Cardiac fibroblast (primary cell): ENCODE data around the gene RBM28.
A peak's percentile ranks its signal among the peaks of the same experiment; 100 is the strongest.

ENCODE experiments used
- DNase-seq, 2 donors: peaks; one replicate each; pipeline versions ENCODE4 v3.0.0 to v3.0.0-alpha.2; 2010; ENCODE audit warnings: low read depth in 2 of 2
- H3K4me3 ChIP-seq, 2 donors: replicated peaks in 1 of 2; 1 replicate in 1 of 2; 2 replicates in 1 of 2; pipeline ENCODE4 v1.5.1; 2011; ENCODE audit warnings: low read depth in 2 of 2, low read length in 2 of 2, mild to moderate bottlenecking in 2 of 2, moderate library complexity in 1 of 2
- TF ChIP-seq, protein P1 (sequence below): IDR thresholded peaks from one replicate; pipeline ENCODE4 v1.5.1; 2011; ENCODE audit warnings: low read depth, mild to moderate bottlenecking, low read length, inconsistent platforms

RBM28 gene

DNA sequence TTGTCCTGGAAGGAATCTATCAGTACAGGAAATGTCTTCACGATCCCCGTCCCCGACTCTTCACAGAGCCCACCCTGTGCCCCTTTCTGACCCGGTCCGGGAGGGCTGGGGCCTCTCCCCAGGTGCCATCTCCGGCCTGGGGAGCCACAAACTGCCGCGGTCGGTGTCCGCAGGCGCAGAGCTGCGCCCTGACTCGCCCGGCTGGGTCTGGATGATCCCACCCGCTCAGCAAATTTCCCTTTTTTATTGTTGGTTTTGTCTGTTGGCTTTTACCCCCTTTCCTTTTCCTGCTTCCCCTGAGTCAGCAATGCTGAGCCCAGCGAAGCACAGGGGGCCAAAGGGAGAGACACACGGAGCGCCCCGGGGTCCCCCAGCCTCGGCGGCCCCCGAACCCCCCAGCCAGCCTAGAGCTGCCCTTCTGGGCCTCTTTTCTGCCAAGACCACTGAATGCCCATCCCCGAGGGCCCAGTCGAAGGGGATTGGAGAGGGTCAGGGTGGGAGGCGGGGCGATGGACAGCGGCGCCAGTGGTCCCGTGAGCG, 71.7 kb downstream of the RBM28 start:
- H3K4me3 ChIP-seq: peak overlapping the region in 1 of 2 donors; percentile 33
- TF ChIP-seq, protein P1, sequence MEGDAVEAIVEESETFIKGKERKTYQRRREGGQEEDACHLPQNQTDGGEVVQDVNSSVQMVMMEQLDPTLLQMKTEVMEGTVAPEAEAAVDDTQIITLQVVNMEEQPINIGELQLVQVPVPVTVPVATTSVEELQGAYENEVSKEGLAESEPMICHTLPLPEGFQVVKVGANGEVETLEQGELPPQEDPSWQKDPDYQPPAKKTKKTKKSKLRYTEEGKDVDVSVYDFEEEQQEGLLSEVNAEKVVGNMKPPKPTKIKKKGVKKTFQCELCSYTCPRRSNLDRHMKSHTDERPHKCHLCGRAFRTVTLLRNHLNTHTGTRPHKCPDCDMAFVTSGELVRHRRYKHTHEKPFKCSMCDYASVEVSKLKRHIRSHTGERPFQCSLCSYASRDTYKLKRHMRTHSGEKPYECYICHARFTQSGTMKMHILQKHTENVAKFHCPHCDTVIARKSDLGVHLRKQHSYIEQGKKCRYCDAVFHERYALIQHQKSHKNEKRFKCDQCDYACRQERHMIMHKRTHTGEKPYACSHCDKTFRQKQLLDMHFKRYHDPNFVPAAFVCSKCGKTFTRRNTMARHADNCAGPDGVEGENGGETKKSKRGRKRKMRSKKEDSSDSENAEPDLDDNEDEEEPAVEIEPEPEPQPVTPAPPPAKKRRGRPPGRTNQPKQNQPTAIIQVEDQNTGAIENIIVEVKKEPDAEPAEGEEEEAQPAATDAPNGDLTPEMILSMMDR: no peak
- DNase-seq: no peak

DNA sequence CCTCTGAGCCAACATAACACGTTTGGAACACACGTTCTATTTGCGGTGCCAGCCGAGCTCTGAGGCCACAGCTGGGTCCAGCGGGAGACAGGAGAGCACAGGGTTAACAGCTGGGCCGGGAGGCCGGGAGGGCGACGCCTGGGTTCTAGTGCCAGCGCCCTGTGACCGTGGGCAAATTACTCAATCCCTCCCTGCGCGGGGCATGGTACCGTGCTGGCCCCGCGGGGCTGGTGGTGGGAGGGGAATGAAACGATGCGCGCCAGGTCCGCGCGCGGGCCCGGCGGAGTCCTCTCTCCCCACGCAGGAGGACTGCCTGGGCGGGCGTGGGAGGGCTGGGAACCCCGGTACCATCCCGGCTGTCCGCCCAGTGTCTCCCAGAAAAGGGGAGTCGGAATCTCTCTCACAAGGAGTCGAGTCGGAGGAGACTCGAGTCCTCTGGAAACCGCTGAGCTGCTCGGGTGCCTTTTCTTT, 72.2 kb downstream of the RBM28 start:
- TF ChIP-seq, protein P1: no peak
- peak overlapping the region; percentile 33 to 37 for H3K4me3 ChIP-seq
- no peak for DNase-seq

DNA sequence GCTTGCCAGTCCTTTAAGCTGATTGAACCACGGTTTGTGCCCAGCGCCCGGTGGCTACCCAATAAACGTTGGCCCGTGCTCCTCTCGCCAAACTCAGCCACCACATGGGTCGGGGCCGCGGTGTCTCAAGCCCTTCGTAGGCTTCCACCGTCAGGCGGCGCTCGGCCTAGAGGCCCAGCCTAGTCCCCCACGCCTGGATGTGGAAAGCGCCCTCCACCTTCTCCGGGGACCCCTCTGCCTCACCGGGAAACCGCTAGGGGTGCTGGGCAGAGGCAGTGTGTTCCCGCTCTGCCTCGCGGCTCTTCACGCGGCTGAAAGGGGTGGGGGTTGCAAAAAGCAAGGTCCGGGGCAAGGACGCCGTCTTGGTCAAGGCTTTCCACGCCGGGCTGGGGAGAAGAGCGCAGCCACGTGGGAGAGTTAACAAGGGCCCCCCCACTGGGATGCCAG, 72.9 kb downstream of the RBM28 start:
- TF ChIP-seq, protein P1: peak; percentile 13
- no peak for DNase-seq
- H3K4me3 ChIP-seq: no peak overlapping the region

DNA sequence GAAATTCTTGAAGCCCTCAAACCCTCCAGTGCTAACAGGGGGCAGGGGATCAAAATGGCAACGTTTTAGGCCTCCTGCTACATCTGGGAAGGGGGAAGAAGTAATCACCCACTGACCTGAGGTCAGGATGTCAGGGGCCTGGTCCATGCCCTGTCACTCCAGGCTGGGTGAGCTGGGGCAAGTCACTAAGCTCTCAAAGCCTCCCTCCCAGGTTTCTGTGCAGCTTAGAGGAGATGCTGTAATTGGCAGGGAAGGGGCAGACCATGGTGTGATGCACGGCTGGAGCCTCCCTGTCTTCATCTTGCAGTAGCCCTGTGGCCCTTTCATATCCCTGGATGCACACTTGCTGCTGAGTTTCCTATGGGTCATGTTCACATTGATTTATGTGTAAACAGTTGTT, 75.5 kb downstream of the RBM28 start:
- TF ChIP-seq, protein P1: no peak
- no peak for DNase-seq
- H3K4me3 ChIP-seq: no peak overlapping the region

DNA sequence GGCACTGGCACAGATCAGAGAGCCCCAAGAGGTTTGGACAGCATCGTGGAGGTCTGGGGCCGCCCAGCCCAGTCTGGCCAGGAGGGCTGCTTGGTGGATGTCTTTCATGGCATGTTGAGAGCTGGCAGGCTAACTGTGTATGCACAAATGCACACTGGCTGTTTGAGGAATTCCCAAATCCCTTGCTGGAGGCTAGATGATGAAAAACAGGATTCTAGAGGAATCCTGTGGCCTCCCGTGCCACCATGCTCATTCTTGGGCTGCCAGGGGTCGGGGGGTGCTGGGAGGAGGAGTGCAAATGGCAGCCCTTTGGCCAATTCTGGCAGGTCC, 76.1 kb downstream of the RBM28 start:
- TF ChIP-seq, protein P1: no peak
- no peak for DNase-seq
- peak overlapping the region; percentile 11 to 26 for H3K4me3 ChIP-seq

DNA sequence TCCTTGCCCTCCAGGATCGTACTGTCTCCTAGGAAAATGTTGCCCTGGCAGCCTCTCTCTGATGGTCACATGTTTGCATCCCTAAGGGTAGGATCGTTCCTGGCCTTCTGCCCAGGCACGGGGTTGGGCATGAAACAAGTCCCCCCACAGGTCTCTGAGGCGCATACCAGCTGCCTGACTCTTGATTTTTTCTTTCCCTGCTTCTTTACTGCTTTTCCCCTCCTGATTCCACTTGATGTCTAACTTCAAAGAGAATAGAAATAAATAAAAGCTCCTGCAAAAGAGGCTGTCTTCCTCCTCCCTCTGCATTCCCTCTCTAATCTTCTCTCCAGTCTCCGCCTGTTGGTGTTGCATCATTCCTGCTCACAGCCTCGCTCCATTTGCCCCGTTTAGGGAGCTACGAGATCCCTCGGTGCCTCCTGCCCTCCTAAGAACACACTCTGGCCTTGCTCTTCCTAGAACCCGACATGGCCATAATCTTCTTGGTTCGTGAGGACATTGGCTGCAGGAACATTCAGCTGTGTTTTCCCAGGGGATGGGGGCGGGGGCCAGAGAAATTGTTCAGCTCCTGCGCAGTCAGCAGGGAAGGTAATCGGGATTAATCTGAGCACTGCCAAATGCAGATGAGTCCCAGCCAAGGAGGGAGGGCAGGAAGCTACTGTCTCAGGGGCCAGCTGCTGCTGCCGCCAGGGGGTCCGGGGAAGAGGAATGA, 76.7 kb downstream of the RBM28 start:
- TF ChIP-seq, protein P1: no peak
- peak; percentile 59 to 84 for DNase-seq
- peak overlapping the region; percentile 11 to 26 for H3K4me3 ChIP-seq
